K562 (cell line): Measurements from ENCODE around the gene SULT6B1. TPM values are rescaled to one million over a fixed set of nuclear protein-coding genes. Genes with fewer than 3 reads are reported as not detected.
A peak's percentile ranks its signal among the peaks of the same experiment; 100 is the strongest.

Source experiments
- ARNT ChIP-seq, 2 experiments: fragments of 450-650 bp; IDR thresholded peaks; 2 replicates each; pipeline ENCODE4 v1.6.1; 2016; ENCODE audit warnings: mild to moderate bottlenecking in 1 of 2
- CCAR2 ChIP-seq: fragments of 200-400 bp; formaldehyde crosslinking; IDR thresholded peaks from 2 replicates; pipeline ENCODE4 v1.6.1; 2017; ENCODE audit warnings: mild to moderate bottlenecking, low read depth, low read length
- CHD2 ChIP-seq: IDR thresholded peaks from 2 replicates; pipeline ENCODE4 v1.6.1; 2011; ENCODE audit warnings: low read depth, low read length
- CSDE1 ChIP-seq, 2 experiments: fragments of 450-650 bp; IDR thresholded peaks; 2 replicates each; pipeline ENCODE4 v1.6.1; 2016; ENCODE audit warnings: mild to moderate bottlenecking in 1 of 2
- EP400 ChIP-seq: fragments of 450-650 bp; IDR thresholded peaks from 2 replicates; pipeline ENCODE4 v1.6.1; 2017; ENCODE audit warnings: antibody characterized with exemption, mild to moderate bottlenecking, moderate library complexity
- HDAC1 ChIP-seq, 2 experiments: fragments of 450-650 bp; IDR thresholded peaks; 2 replicates each; pipeline ENCODE4 v1.6.1; 2016 to 2017; ENCODE audit warnings: inconsistent platforms in 1 of 2, mild to moderate bottlenecking in 1 of 2, moderate library complexity in 1 of 2
- NR2C2 ChIP-seq, 2 experiments: fragments of 200-800 bp in 1 of 2; sonication (Bioruptor generic) in 1 of 2; sonication (generic) in 1 of 2; formaldehyde crosslinking in 1 of 2; IDR thresholded peaks; 2 replicates each; pipeline versions ENCODE4 v1.6.1 to v1.8.0; 2016 to 2022; ENCODE audit warnings: mild to moderate bottlenecking in 1 of 2, missing compliant biosample characterization in 1 of 2, missing genetic modification characterization in 1 of 2, missing genetic modification reagents in 1 of 2
- PCBP1 ChIP-seq: fragments of 200-400 bp; formaldehyde crosslinking; IDR thresholded peaks from 2 replicates; pipeline ENCODE4 v1.6.1; 2018; ENCODE audit warnings: mild to moderate bottlenecking, low read depth, low read length; ENCODE audit not compliant: poor library complexity, severe bottlenecking
- PREB ChIP-seq: sonication (generic); formaldehyde crosslinking; IDR thresholded peaks from 2 replicates; pipeline ENCODE4 v1.8.1; 2023; ENCODE audit warnings: mild to moderate bottlenecking, missing genetic modification reagents
- SMAD4 ChIP-seq: fragments of 250-450 bp; sonication (Bioruptor Pico); conservative IDR thresholded peaks from 2 replicates; pipeline ENCODE4 v1.8.0; 2021; ENCODE audit warnings: inconsistent platforms, mild to moderate bottlenecking, moderate library complexity
- SRSF3 ChIP-seq: fragments of 200-400 bp; formaldehyde crosslinking; IDR thresholded peaks from 2 replicates; pipeline ENCODE4 v1.6.1; 2016; ENCODE audit warnings: mild to moderate bottlenecking, low read length, moderate library complexity; ENCODE audit not compliant: insufficient read depth
- TCF3 ChIP-seq: sonication (generic); formaldehyde crosslinking; IDR thresholded peaks from 2 replicates; pipeline ENCODE4 v1.4.0; 2020; ENCODE audit warnings: mild to moderate bottlenecking, missing genetic modification reagents
- THAP7 ChIP-seq: fragments of 250-450 bp; sonication (Bioruptor Pico); IDR thresholded peaks from 2 replicates; pipeline ENCODE4 v1.5.0; 2021
- ZBTB40 ChIP-seq, 2 experiments: fragments of 450-650 bp in 1 of 2; sonication (generic) in 1 of 2; formaldehyde crosslinking in 1 of 2; IDR thresholded peaks; 2 replicates each; pipeline versions ENCODE4 v1.7.1 to v1.9.0; 2016 to 2022; ENCODE audit warnings: inconsistent platforms in 1 of 2, mild to moderate bottlenecking in 1 of 2, missing genetic modification reagents in 1 of 2
- ZNF23 ChIP-seq: fragments of 250-450 bp; sonication (Bioruptor Pico); IDR thresholded peaks from 2 replicates; pipeline ENCODE4 v1.4.0; 2020; ENCODE audit warnings: mild to moderate bottlenecking
- ZSCAN29 ChIP-seq: fragments of 450-650 bp; IDR thresholded peaks from 2 replicates; pipeline ENCODE4 v1.6.1; 2017
- polyA plus RNA-seq, 8 experiments: library from polyadenylated mRNA; depleted of rRNA in 4 of 8; stranded (reverse) in 5 of 8; unstranded in 3 of 8; fragments of >200 nt; fragmentation: Nextera tagmentation in 2 of 8; fragmentation: Illumina TruSeq in 1 of 8; extraction: Ambion mirVana in 2 of 8; extraction: Trizol in 1 of 8; gene quantifications; 2 replicates each; pipeline versions ENCODE4 v1.2.1 to v1.2.3, GENCODE V29; 2011 to 2014; ENCODE audit warnings: inconsistent platforms in 1 of 8, missing spikeins in 1 of 8
- total RNA-seq, 7 experiments: library from RNA; depleted of rRNA in 6 of 7; stranded (reverse); fragments of >200 nt in 6 of 7; fragmentation: Illumina TruSeq in 2 of 7; extraction: Trizol in 2 of 7; gene quantifications; 2 replicates each; pipeline versions ENCODE4 v1.2.1 to v1.2.3, GENCODE V29; 2011 to 2021; ENCODE audit warnings: low replicate concordance in 1 of 7

SULT6B1 gene
- total and polyA plus RNA-seq, 9 of the 15 experiments (the other 6 are each of a cell fraction or from before 2014, with no cell fraction given), result not detected

GRCh38 chr2:37196320-37197195 is 8.1 kb upstream of the SULT6B1 start, which contains the start of gene CEBPZOS (continued):
- no peak for TF ChIP-seq TCF3 (CRISPR knock-in tag)
- TF ChIP-seq HDAC1 (IDR thresholded peaks at IDR 0.05), result peak in 1 of 2 experiments; percentile 73; a peak in 1 of 4 replicates
- TF ChIP-seq THAP7 (CRISPR knock-in tag), result no peak
- no peak for TF ChIP-seq ZNF23 (CRISPR knock-in tag)
- no peak for TF ChIP-seq PREB
- no peak for TF ChIP-seq CHD2
- peak; percentile 30 for TF ChIP-seq SMAD4 (CRISPR knock-in tag)
- TF ChIP-seq PCBP1, result no peak
- TF ChIP-seq CCAR2, result no peak
- peak; percentile 85 for TF ChIP-seq ZBTB40 (IDR thresholded peaks at IDR 0.05)
- no peak for TF ChIP-seq ZBTB40 (CRISPR knock-in tag; IDR thresholded peaks at IDR 0.05)
- no peak for TF ChIP-seq ARNT (IDR thresholded peaks at IDR 0.05)
- peak; percentile 65; the same call in 1 of the 2 replicates for TF ChIP-seq SRSF3
- TF ChIP-seq EP400, result peak; percentile 81
- TF ChIP-seq CSDE1 (IDR thresholded peaks at IDR 0.05), result no peak
- TF ChIP-seq NR2C2 (CRISPR knock-in tag; IDR thresholded peaks at IDR 0.05), result peak; percentile 93
- peak; percentile 99 for TF ChIP-seq NR2C2 (tag; IDR thresholded peaks at IDR 0.05)
- TF ChIP-seq ZSCAN29, result 0 out of 2 replicates have a peak, but pooled peaks have one; percentile 33
